ENCODE data around the gene ACCS.

The ACCS gene

GRCh38 chr11:44024977-44025376 lies 41.1 kb upstream of the ACCS start:
- Mint-ChIP-seq H3K36me3 (ENCODE audit: low read depth) (no peaks in the 10 kb centered on the region), H3K4me1 (peaks cover 3% of the 10 kb centered on the region), H3K27ac (no peak overlapping the region), H3K9me3 (peaks cover 59% of the 10 kb centered on the region), H3K27me3 (ENCODE audit: low read depth, poor library complexity) (peaks cover 45% of the 10 kb centered on the region), H3K4me3 (no peak overlapping the region)
- DNase-seq: no peak
- TF ChIP-seq CTCF (IDR thresholded peaks at IDR 0.05): no peak

- Mint-ChIP-seq H3K27me3 (ENCODE audit: low read depth, poor library complexity) (peaks cover 39% of the 10 kb centered on the region), H3K27ac (no peak overlapping the region), H3K4me1 (peaks cover 10% of the 10 kb centered on the region), H3K4me3 (no peak overlapping the region), H3K36me3 (ENCODE audit: low read depth) (no peaks in the 10 kb centered on the region), H3K9me3 (peaks cover 58% of the 10 kb centered on the region)
- TF ChIP-seq CTCF (IDR thresholded peaks at IDR 0.05): no peak
- DNase-seq: no peak
Measured at GRCh38 chr11:44025727-44026126, 40.3 kb upstream of the ACCS start.

- H3K4me3 Mint-ChIP-seq: no peak overlapping the region
- H3K27me3 Mint-ChIP-seq (ENCODE audit: low read depth, poor library complexity): peaks cover 21% of the 10 kb centered on the region
- DNase-seq: no peak
- no peak for TF ChIP-seq CTCF (IDR thresholded peaks at IDR 0.05)
- H3K27ac Mint-ChIP-seq: no peak overlapping the region
- no peaks in the 10 kb centered on the region for H3K36me3 Mint-ChIP-seq (ENCODE audit: low read depth)
- H3K4me1 Mint-ChIP-seq: peaks cover 33% of the 10 kb centered on the region
- peaks cover 32% of the 10 kb centered on the region for H3K9me3 Mint-ChIP-seq
Measured at GRCh38 chr11:44028401-44028800, 37.7 kb upstream of the ACCS start.

- no peak for TF ChIP-seq CTCF (IDR thresholded peaks at IDR 0.05)
Measured at GRCh38 chr11:44028816-44029506, 37.1 kb upstream of the ACCS start.

DNA sequence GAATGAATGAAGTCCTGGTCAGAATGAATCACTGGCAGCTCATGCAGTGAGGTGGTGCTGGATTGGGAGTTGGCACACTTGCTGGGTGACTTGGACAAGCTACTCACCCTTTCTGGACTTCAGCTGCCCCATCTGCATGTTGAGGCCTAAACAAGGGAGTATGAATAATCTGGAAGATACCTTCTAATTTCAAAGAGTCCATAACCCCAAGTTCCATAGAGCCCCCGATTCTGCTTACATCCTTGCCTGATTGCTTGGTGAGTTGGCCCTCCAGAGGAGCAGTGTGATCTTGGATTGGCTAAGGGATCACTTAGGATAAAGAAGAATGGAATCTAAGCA lies 36.6 kb upstream of the ACCS start:
- Mint-ChIP-seq H3K4me1 (peaks cover 34% of the 10 kb centered on the region), H3K9me3 (peaks cover 21% of the 10 kb centered on the region), H3K27me3 (ENCODE audit: low read depth, poor library complexity) (peaks cover 17% of the 10 kb centered on the region), H3K4me3 (no peak overlapping the region), H3K27ac (no peak overlapping the region), H3K36me3 (ENCODE audit: low read depth) (no peaks in the 10 kb centered on the region)
- no peak for TF ChIP-seq CTCF (IDR thresholded peaks at IDR 0.05)
- DNase-seq: no peak

More at GRCh38 chr11:44028816-44029506, 37.1 kb upstream of the ACCS start:
- Mint-ChIP-seq H3K4me1 (peaks cover 34% of the 10 kb centered on the region), H3K36me3 (ENCODE audit: low read depth) (no peaks in the 10 kb centered on the region), H3K4me3 (no peak overlapping the region), H3K27ac (no peak overlapping the region), H3K27me3 (ENCODE audit: low read depth, poor library complexity) (peaks cover 21% of the 10 kb centered on the region), H3K9me3 (peaks cover 26% of the 10 kb centered on the region)
- no peak for DNase-seq

Measured in nephron progenitor cell (in vitro differentiated cells).